SK-N-MC (cell line): Measurements from ENCODE around the gene BDKRB1.

Source experiments
- DNase-seq: peaks from one replicate; pipeline ENCODE4 v3.0.0-alpha.2; 2011; ENCODE audit warnings: low read depth, low spot score
- H3K27ac ChIP-seq: fragments of 200-600 bp; sonication (generic); 2 replicates; pipeline ENCODE4 v1.5.1; 2016; ENCODE audit warnings: mixed run types
- H3K36me3 ChIP-seq: fragments of 200-600 bp; sonication (generic); 2 replicates; pipeline ENCODE4 v1.6.1; 2017; ENCODE audit warnings: antibody characterized with exemption, low read length, mixed read lengths; ENCODE audit not compliant: insufficient read depth
- H3K4me3 ChIP-seq: fragments of 200-600 bp; sonication (generic); 2 replicates; pipeline ENCODE4 v1.5.1; 2016
- H3K9ac ChIP-seq: fragments of 200-600 bp; sonication (generic); 2 replicates; pipeline ENCODE4 v1.8.0; 2017; ENCODE audit warnings: mixed run types, mixed read lengths; ENCODE audit not compliant: insufficient read length
- H3K9me3 ChIP-seq: fragments of 200-600 bp; sonication (generic); 2 replicates; pipeline ENCODE4 v1.6.1; 2017; ENCODE audit warnings: low read depth, mild to moderate bottlenecking, antibody characterized with exemption, low read length, moderate library complexity, mixed read lengths
- EZH2 ChIP-seq: fragments of 200-600 bp; sonication (generic); IDR thresholded peaks from one replicate; pipeline ENCODE4 v1.6.1; 2017; ENCODE audit warnings: antibody characterized with exemption
- FOXP2 ChIP-seq: optimal IDR thresholded peaks from 2 replicates; pipeline ENCODE3; 2011; ENCODE audit warnings: mild to moderate bottlenecking, moderate library complexity; ENCODE audit not compliant: insufficient read depth; ENCODE audit errors: extremely low read length, control extremely low read depth
- POLR2AphosphoS5 ChIP-seq: IDR thresholded peaks from 2 replicates; pipeline ENCODE4 v1.6.1; 2012; ENCODE audit warnings: mild to moderate bottlenecking, low read depth, low read length, borderline replicate concordance

The BDKRB1 gene

GRCh38 chr14:96227428-96227827, 28.6 kb upstream of the BDKRB1 start:
- no peak overlapping the region for H3K4me3 ChIP-seq
- no peak overlapping the region for H3K9ac ChIP-seq
- no peak for DNase-seq
- H3K9me3 ChIP-seq, result no peaks in the 10 kb centered on the region
- H3K36me3 ChIP-seq, result no peaks in the 10 kb centered on the region
- H3K27ac ChIP-seq, result no peak overlapping the region
- no peak for TF ChIP-seq POLR2AphosphoS5
- no peak for TF ChIP-seq EZH2
- TF ChIP-seq FOXP2, result no peak

- H3K27ac ChIP-seq, result no peak overlapping the region
- H3K4me3 ChIP-seq, result no peak overlapping the region
- H3K9me3 ChIP-seq, result no peaks in the 10 kb centered on the region
- no peaks in the 10 kb centered on the region for H3K36me3 ChIP-seq
- DNase-seq, result no peak
- TF ChIP-seq FOXP2, result no peak
- no peak for TF ChIP-seq POLR2AphosphoS5
- TF ChIP-seq EZH2, result no peak
- no peak overlapping the region for H3K9ac ChIP-seq
Measured at GRCh38 chr14:96229315-96229714, 26.7 kb upstream of the BDKRB1 start.

GRCh38 chr14:96231056-96231455, 25.0 kb upstream of the BDKRB1 start:
- Histone ChIP-seq H3K36me3 (no peaks in the 10 kb centered on the region), H3K4me3 (no peak overlapping the region), H3K9ac (no peak overlapping the region), H3K27ac (no peak overlapping the region), H3K9me3 (no peaks in the 10 kb centered on the region)
- DNase-seq, result no peak
- TF ChIP-seq FOXP2, result no peak
- TF ChIP-seq POLR2AphosphoS5, result no peak
- no peak for TF ChIP-seq EZH2

GRCh38 chr14:96231526-96232130, 24.4 kb upstream of the BDKRB1 start:
- H3K9ac ChIP-seq, result no peak overlapping the region
- no peaks in the 10 kb centered on the region for H3K9me3 ChIP-seq
- no peak for TF ChIP-seq EZH2
- TF ChIP-seq POLR2AphosphoS5, result no peak
- no peak for TF ChIP-seq FOXP2
- H3K4me3 ChIP-seq, result no peak overlapping the region
- DNase-seq, result no peak
- H3K36me3 ChIP-seq, result no peaks in the 10 kb centered on the region
- H3K27ac ChIP-seq, result no peak overlapping the region

- Histone ChIP-seq H3K27ac (no peak overlapping the region), H3K4me3 (no peak overlapping the region), H3K9me3 (no peaks in the 10 kb centered on the region), H3K9ac (no peak overlapping the region), H3K36me3 (no peaks in the 10 kb centered on the region)
- TF ChIP-seq EZH2 (no peak), POLR2AphosphoS5 (no peak), FOXP2 (no peak)
- no peak for DNase-seq
Measured at GRCh38 chr14:96232506-96232905, 23.5 kb upstream of the BDKRB1 start.

GRCh38 chr14:96233661-96234060, 22.3 kb upstream of the BDKRB1 start:
- no peak for DNase-seq
- no peaks in the 10 kb centered on the region for H3K36me3 ChIP-seq
- H3K4me3 ChIP-seq, result no peak overlapping the region
- H3K9me3 ChIP-seq, result no peaks in the 10 kb centered on the region
- TF ChIP-seq FOXP2, result no peak
- no peak for TF ChIP-seq EZH2
- TF ChIP-seq POLR2AphosphoS5, result no peak
- H3K9ac ChIP-seq, result no peak overlapping the region
- no peak overlapping the region for H3K27ac ChIP-seq

- Histone ChIP-seq H3K9me3 (no peaks in the 10 kb centered on the region), H3K9ac (no peak overlapping the region), H3K36me3 (no peaks in the 10 kb centered on the region), H3K4me3 (no peak overlapping the region), H3K27ac (no peak overlapping the region)
- no peak for DNase-seq
- TF ChIP-seq FOXP2 (no peak), POLR2AphosphoS5 (no peak), EZH2 (no peak)
Measured at GRCh38 chr14:96235426-96235825, 20.6 kb upstream of the BDKRB1 start.

- no peaks in the 10 kb centered on the region for H3K36me3 ChIP-seq
- H3K27ac ChIP-seq, result no peak overlapping the region
- H3K9me3 ChIP-seq, result no peaks in the 10 kb centered on the region
- H3K4me3 ChIP-seq, result no peak overlapping the region
- no peak for TF ChIP-seq FOXP2
- TF ChIP-seq POLR2AphosphoS5, result no peak
- no peak for TF ChIP-seq EZH2
- no peak overlapping the region for H3K9ac ChIP-seq
- no peak for DNase-seq
Measured at GRCh38 chr14:96237641-96238040, 18.4 kb upstream of the BDKRB1 start.
